Panc1 (cell line): ENCODE data around the gene CWC22.

ENCODE experiments used
- POLR2AphosphoS5 ChIP-seq: IDR thresholded peaks from 2 replicates; pipeline ENCODE4 v1.6.1; 2012; ENCODE audit warnings: mild to moderate bottlenecking, low read depth, low read length, moderate library complexity
- TF ChIP-seq, protein P1 (sequence below): fragments of 450-650 bp; IDR thresholded peaks from 2 replicates; pipeline ENCODE4 v1.5.1; 2017; ENCODE audit warnings: mild to moderate bottlenecking
- TF ChIP-seq, protein P2 (sequence below), 2 experiments: IDR thresholded peaks; 2 replicates each; pipeline ENCODE4 v1.6.1; 2011 to 2012; ENCODE audit warnings: low read depth in 2 of 2, control low read depth in 1 of 2, low read length in 1 of 2, mild to moderate bottlenecking in 1 of 2, moderate library complexity in 1 of 2; ENCODE audit not compliant: insufficient read depth in 1 of 2

DNA sequence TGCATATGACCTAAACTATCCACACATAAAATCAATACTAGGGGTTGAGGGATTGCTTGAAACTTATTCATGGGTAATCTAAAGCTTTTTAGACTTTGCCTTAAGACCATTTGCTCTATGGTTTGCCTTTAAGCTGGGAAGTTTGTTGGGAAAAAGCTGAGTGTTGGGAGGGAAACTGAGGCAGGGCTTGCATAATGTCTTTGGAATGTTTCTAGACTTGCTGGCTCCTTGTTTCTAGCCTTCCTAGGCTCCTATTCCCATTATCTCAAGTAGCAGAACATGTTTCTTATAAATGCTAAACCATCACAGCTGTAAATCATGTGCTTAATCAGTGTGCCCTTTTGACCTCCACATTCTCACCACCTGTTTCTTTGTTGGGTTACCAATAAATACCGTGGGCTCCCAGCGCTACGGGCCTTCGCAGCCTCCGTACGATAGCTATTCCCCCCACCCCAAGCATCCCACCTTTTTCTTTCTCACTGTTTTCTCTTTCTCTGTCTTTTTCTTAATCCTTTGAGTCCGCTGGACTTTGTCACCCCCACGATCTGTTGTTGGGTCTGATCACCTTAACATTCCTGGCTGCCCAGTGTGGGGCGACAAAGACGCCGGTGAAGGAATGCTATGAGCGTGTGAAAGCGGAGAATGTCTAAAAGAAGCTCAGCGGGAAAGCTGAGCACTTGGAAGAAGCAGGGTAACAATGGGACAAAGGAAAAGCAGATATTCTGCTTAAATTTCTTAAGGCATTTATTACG, 49.4 kb upstream of the CWC22 start:
- TF ChIP-seq, protein P1, sequence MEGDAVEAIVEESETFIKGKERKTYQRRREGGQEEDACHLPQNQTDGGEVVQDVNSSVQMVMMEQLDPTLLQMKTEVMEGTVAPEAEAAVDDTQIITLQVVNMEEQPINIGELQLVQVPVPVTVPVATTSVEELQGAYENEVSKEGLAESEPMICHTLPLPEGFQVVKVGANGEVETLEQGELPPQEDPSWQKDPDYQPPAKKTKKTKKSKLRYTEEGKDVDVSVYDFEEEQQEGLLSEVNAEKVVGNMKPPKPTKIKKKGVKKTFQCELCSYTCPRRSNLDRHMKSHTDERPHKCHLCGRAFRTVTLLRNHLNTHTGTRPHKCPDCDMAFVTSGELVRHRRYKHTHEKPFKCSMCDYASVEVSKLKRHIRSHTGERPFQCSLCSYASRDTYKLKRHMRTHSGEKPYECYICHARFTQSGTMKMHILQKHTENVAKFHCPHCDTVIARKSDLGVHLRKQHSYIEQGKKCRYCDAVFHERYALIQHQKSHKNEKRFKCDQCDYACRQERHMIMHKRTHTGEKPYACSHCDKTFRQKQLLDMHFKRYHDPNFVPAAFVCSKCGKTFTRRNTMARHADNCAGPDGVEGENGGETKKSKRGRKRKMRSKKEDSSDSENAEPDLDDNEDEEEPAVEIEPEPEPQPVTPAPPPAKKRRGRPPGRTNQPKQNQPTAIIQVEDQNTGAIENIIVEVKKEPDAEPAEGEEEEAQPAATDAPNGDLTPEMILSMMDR: no peak
- TF ChIP-seq POLR2AphosphoS5: no peak
- TF ChIP-seq, protein P2, sequence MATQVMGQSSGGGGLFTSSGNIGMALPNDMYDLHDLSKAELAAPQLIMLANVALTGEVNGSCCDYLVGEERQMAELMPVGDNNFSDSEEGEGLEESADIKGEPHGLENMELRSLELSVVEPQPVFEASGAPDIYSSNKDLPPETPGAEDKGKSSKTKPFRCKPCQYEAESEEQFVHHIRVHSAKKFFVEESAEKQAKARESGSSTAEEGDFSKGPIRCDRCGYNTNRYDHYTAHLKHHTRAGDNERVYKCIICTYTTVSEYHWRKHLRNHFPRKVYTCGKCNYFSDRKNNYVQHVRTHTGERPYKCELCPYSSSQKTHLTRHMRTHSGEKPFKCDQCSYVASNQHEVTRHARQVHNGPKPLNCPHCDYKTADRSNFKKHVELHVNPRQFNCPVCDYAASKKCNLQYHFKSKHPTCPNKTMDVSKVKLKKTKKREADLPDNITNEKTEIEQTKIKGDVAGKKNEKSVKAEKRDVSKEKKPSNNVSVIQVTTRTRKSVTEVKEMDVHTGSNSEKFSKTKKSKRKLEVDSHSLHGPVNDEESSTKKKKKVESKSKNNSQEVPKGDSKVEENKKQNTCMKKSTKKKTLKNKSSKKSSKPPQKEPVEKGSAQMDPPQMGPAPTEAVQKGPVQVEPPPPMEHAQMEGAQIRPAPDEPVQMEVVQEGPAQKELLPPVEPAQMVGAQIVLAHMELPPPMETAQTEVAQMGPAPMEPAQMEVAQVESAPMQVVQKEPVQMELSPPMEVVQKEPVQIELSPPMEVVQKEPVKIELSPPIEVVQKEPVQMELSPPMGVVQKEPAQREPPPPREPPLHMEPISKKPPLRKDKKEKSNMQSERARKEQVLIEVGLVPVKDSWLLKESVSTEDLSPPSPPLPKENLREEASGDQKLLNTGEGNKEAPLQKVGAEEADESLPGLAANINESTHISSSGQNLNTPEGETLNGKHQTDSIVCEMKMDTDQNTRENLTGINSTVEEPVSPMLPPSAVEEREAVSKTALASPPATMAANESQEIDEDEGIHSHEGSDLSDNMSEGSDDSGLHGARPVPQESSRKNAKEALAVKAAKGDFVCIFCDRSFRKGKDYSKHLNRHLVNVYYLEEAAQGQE (IDR thresholded peaks at IDR 0.05; ENCODE audit: insufficient read depth in 1 of 2, low read depth in 2 of 2, low read length in 1 of 2): no peak
